OCI-LY1 (cell line): ENCODE measurements around the gene MSRB3.

Experiments
- EZH2 ChIP-seq: fragments of 200-600 bp; sonication (generic), shearing (Covaris generic); IDR thresholded peaks from 2 replicates; pipeline ENCODE4 v1.8.0; 2017; ENCODE audit warnings: borderline replicate concordance, mixed run types, mild to moderate bottlenecking, antibody characterized with exemption, low read length, moderate library complexity, mixed read lengths
- TF ChIP-seq, protein P1 (sequence below): fragments of 200-600 bp; sonication (generic), shearing (Covaris generic); IDR thresholded peaks from 2 replicates; pipeline ENCODE4 v1.5.1; 2017; ENCODE audit warnings: mild to moderate bottlenecking, antibody characterized with exemption, low read length, moderate library complexity, mixed read lengths

DNA sequence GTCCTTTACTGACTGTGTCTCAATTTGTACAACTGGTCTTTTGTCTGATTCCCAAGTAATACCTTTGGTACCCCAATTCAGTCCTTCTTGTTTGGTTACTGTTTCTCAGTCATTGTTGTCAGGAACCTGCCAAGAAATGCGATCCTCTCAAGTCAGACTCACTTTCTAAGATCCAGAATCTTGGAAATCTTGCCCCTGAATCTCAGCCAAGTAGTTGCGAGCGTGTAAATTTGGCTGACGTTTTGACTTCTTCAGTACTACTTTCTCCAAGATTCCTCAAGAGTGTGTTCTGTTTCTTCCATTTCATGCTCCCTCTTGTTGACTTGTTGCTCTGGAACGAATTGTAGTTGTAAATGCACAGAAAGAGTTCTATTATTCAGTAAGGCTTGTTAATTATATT is 114.0 kb downstream of the MSRB3 start:
- TF ChIP-seq, protein P1, sequence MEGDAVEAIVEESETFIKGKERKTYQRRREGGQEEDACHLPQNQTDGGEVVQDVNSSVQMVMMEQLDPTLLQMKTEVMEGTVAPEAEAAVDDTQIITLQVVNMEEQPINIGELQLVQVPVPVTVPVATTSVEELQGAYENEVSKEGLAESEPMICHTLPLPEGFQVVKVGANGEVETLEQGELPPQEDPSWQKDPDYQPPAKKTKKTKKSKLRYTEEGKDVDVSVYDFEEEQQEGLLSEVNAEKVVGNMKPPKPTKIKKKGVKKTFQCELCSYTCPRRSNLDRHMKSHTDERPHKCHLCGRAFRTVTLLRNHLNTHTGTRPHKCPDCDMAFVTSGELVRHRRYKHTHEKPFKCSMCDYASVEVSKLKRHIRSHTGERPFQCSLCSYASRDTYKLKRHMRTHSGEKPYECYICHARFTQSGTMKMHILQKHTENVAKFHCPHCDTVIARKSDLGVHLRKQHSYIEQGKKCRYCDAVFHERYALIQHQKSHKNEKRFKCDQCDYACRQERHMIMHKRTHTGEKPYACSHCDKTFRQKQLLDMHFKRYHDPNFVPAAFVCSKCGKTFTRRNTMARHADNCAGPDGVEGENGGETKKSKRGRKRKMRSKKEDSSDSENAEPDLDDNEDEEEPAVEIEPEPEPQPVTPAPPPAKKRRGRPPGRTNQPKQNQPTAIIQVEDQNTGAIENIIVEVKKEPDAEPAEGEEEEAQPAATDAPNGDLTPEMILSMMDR = no peak
- no peak for TF ChIP-seq EZH2
